ENCODE data around the gene CNTNAP2.
"Not testable (repeated sequence)": the region's sequence is repeated elsewhere in the genome, so short reads cannot be mapped to it uniquely, and the experiment has no call there.

The CNTNAP2 gene

GRCh38 chr7:147651601-147652000 lies 1535.0 kb downstream of the CNTNAP2 start:
- no peak for DNase-seq (ENCODE audit: low spot score)

GRCh38 chr7:147653456-147653855 lies 1536.9 kb downstream of the CNTNAP2 start:
- DNase-seq (ENCODE audit: low spot score), result no peak

- no peak for DNase-seq (ENCODE audit: low spot score)
Observed at GRCh38 chr7:147658392-147658967, 1541.9 kb downstream of the CNTNAP2 start.

GRCh38 chr7:147659036-147659995 lies 1542.7 kb downstream of the CNTNAP2 start:
- DNase-seq (ENCODE audit: low spot score), result no peak

GRCh38 chr7:147664541-147664940 lies 1547.9 kb downstream of the CNTNAP2 start:
- no peak for DNase-seq (ENCODE audit: low spot score)

GRCh38 chr7:147670759-147671158 lies 1554.2 kb downstream of the CNTNAP2 start:
- no peak for DNase-seq (ENCODE audit: low spot score)

GRCh38 chr7:147674705-147675104 lies 1558.1 kb downstream of the CNTNAP2 start:
- DNase-seq (ENCODE audit: low spot score), result no peak

- DNase-seq (ENCODE audit: low spot score), result no peak
Observed at GRCh38 chr7:147678943-147679342, 1562.3 kb downstream of the CNTNAP2 start.

GRCh38 chr7:147681530-147681929 lies 1564.9 kb downstream of the CNTNAP2 start:
- no peak for DNase-seq (ENCODE audit: low spot score)

GRCh38 chr7:147700702-147701101 lies 1584.1 kb downstream of the CNTNAP2 start:
- no peak for DNase-seq (ENCODE audit: low spot score)

- DNase-seq (ENCODE audit: low spot score), result no peak
Observed at GRCh38 chr7:147707926-147708325, 1591.3 kb downstream of the CNTNAP2 start.

GRCh38 chr7:147708871-147709270 lies 1592.3 kb downstream of the CNTNAP2 start:
- no peak for DNase-seq (ENCODE audit: low spot score)

GRCh38 chr7:147711447-147711846 lies 1594.8 kb downstream of the CNTNAP2 start:
- DNase-seq (ENCODE audit: low spot score), result no peak

GRCh38 chr7:147721962-147722830 lies 1605.6 kb downstream of the CNTNAP2 start:
- DNase-seq (ENCODE audit: low spot score), result no peak

GRCh38 chr7:147723536-147723935 lies 1606.9 kb downstream of the CNTNAP2 start:
- no peak for DNase-seq (ENCODE audit: low spot score)

- no peak for DNase-seq (ENCODE audit: low spot score)
Observed at GRCh38 chr7:147731311-147731710, 1614.7 kb downstream of the CNTNAP2 start.

GRCh38 chr7:147737559-147738214 lies 1621.1 kb downstream of the CNTNAP2 start:
- DNase-seq (ENCODE audit: low spot score), result not testable (repeated sequence)

GRCh38 chr7:147742301-147742700 lies 1625.7 kb downstream of the CNTNAP2 start:
- no peak for DNase-seq (ENCODE audit: low spot score)

GRCh38 chr7:147756300-147756699 lies 1639.7 kb downstream of the CNTNAP2 start:
- DNase-seq (ENCODE audit: low spot score), result no peak

- no peak for DNase-seq (ENCODE audit: low spot score)
Observed at GRCh38 chr7:147759327-147759943, 1642.8 kb downstream of the CNTNAP2 start.

GRCh38 chr7:147765301-147765700 lies 1648.7 kb downstream of the CNTNAP2 start:
- no peak for DNase-seq (ENCODE audit: low spot score)

Measured in AG08396 (cell line).